Measurements from ENCODE around the gene NPPC.

GRCh38 chr2:231960810-231961348 is 34.7 kb upstream of the NPPC start:
- TF ChIP-seq CTCF (conservative IDR thresholded peaks at IDR 0.05; ENCODE audit: low read length) (no peak), EZH2phosphoT487 (IDR thresholded peaks at IDR 0.05; ENCODE audit: borderline replicate concordance, low read depth, low read length) (no peak)

All from OCI-LY7 (cell line).